Left ventricle myocardium inferior (tissue), 1 donor: ENCODE data around the gene NSDHL. TPM values are rescaled to one million over a fixed set of nuclear protein-coding genes. Genes with fewer than 3 reads are reported as not detected.
A peak's percentile ranks its signal among the peaks of the same experiment; 100 is the strongest.
"Not testable (repeated sequence)": the region's sequence is repeated elsewhere in the genome, so short reads cannot be mapped to it uniquely, and the experiment has no call there.

Source experiments
- DNase-seq: peaks from one replicate; pipeline ENCODE4 v3.0.0-alpha.2; 2020
- H3K27ac ChIP-seq: fragments of 200-600 bp; replicated peaks from 2 replicates; pipeline ENCODE4 v1.8.0; 2021
- H3K27me3 ChIP-seq: fragments of 200-600 bp; 2 replicates; pipeline ENCODE4 v1.8.0; 2021; ENCODE audit warnings: low read depth
- H3K36me3 ChIP-seq: fragments of 200-600 bp; 2 replicates; pipeline ENCODE4 v1.8.0; 2021
- H3K4me1 ChIP-seq: fragments of 200-600 bp; 2 replicates; pipeline ENCODE4 v1.8.0; 2021
- H3K4me3 ChIP-seq: fragments of 200-600 bp; 2 replicates; pipeline ENCODE4 v1.8.0; 2021; ENCODE audit warnings: mild to moderate bottlenecking, moderate library complexity
- H3K9me3 ChIP-seq: fragments of 200-600 bp; replicated peaks from 2 replicates; pipeline ENCODE4 v1.8.0; 2021
- intact Hi-C: fragments of 100-400 bp; cut with micrococcal nuclease; formaldehyde crosslinking; loops from one replicate; pipeline ENCODE4 v1.11.0; 2022
- total RNA-seq: library from RNA; stranded (reverse); fragmentation: NEBNext Ultra II Directional; extraction: Animal tissue kit (Norgen Biotek cat#: 25700); gene quantifications from one replicate; pipeline ENCODE4 v1.2.1, GENCODE V29; 2021
- TF ChIP-seq, protein P1 (sequence below): fragments of 200-600 bp; IDR thresholded peaks from 2 replicates; pipeline ENCODE4 v1.8.0; 2021; ENCODE audit warnings: antibody characterized with exemption, mild to moderate bottlenecking, borderline replicate concordance
- donor health status: DM: no; HTN: yes; CAD: no; lungs with severe emphysema.

NSDHL gene
- total RNA-seq, 1 donor from 2014 or later: 11.4 TPM

DNA sequence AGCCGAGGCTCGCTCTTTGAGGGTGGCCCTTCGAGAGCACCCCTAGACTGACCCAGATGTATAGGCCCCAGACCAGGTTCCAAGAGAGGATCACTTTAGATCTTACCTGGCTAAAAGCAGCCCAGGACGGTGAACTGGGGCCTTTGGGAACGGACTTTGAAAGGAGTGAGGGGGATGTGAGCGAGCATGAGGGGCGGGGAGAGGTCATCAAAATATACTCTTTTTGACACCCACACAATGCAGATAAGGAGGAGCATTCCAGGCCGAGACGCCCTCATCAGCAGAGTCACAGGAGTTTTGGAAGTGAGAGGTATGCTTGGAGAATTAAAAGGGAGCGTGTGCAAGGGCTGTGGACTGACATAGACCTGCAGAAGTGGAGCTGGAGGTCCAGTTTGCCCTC is 528 bp downstream of the NSDHL start:
- peaks cover 31% of the 10 kb centered on the region for H3K4me1 ChIP-seq
- TF ChIP-seq, protein P1, sequence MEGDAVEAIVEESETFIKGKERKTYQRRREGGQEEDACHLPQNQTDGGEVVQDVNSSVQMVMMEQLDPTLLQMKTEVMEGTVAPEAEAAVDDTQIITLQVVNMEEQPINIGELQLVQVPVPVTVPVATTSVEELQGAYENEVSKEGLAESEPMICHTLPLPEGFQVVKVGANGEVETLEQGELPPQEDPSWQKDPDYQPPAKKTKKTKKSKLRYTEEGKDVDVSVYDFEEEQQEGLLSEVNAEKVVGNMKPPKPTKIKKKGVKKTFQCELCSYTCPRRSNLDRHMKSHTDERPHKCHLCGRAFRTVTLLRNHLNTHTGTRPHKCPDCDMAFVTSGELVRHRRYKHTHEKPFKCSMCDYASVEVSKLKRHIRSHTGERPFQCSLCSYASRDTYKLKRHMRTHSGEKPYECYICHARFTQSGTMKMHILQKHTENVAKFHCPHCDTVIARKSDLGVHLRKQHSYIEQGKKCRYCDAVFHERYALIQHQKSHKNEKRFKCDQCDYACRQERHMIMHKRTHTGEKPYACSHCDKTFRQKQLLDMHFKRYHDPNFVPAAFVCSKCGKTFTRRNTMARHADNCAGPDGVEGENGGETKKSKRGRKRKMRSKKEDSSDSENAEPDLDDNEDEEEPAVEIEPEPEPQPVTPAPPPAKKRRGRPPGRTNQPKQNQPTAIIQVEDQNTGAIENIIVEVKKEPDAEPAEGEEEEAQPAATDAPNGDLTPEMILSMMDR: no peak
- intact Hi-C loops: no loop called here
- peak overlapping the region; percentile 77 for H3K4me3 ChIP-seq
- peak overlapping the region; percentile 84 for H3K27ac ChIP-seq
- no peaks in the 10 kb centered on the region for H3K36me3 ChIP-seq
- DNase-seq: no peak
- H3K9me3 ChIP-seq: no peaks in the 10 kb centered on the region
- no peaks in the 10 kb centered on the region for H3K27me3 ChIP-seq

DNA sequence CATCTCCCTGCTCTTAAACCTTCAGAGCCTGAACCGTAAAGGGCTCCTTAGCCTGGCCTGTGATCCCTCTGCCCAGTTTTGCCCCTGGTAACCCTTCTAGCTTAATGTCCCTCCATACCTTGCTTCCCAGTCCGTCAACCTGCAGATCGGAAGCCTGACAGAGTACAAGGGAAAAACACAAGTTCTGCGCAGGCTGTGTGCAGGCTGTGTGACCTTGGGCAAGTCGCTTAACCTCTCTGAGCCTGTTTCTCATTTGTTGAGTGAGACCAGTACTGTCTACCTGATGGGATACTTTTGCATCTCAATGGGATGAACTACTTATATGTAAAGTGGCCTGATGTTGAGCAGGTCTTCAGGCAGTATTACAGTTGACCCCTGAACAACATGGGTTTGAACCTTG is 1.7 kb downstream of the NSDHL start:
- Histone ChIP-seq H3K4me3 (peak overlapping the region; percentile 77), H3K9me3 (no peaks in the 10 kb centered on the region), H3K36me3 (no peaks in the 10 kb centered on the region), H3K4me1 (peaks cover 31% of the 10 kb centered on the region), H3K27me3 (no peaks in the 10 kb centered on the region), H3K27ac (peak overlapping the region; percentile 84)
- intact Hi-C loops: no loop called here
- no peak for DNase-seq
- TF ChIP-seq, protein P1: no peak

DNA sequence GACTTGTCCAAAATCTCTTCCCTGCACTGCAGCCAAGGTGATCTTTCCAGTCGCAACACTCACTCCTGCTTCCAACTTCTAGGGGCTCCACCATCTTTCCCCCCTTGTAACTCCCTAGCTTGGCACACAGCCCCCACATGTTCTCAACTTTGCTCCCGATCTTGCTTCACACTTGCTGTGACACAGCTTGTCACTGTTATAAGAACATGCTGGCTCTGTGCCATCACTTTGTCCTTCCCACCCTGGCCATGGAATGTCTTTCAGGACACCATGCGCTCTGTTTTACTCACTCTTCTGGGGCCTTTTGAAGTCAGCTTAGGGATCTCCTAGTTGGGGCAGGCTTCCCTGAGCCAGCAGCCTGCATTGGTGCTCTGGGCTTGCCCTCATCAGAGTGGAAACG is 2.5 kb downstream of the NSDHL start:
- TF ChIP-seq, protein P1: no peak
- intact Hi-C loops: no loop called here
- H3K36me3 ChIP-seq: no peaks in the 10 kb centered on the region
- no peak for DNase-seq
- no peak overlapping the region for H3K4me3 ChIP-seq
- H3K4me1 ChIP-seq: peaks cover 31% of the 10 kb centered on the region
- H3K9me3 ChIP-seq: no peaks in the 10 kb centered on the region
- no peaks in the 10 kb centered on the region for H3K27me3 ChIP-seq
- H3K27ac ChIP-seq: peak overlapping the region; percentile 84

DNA sequence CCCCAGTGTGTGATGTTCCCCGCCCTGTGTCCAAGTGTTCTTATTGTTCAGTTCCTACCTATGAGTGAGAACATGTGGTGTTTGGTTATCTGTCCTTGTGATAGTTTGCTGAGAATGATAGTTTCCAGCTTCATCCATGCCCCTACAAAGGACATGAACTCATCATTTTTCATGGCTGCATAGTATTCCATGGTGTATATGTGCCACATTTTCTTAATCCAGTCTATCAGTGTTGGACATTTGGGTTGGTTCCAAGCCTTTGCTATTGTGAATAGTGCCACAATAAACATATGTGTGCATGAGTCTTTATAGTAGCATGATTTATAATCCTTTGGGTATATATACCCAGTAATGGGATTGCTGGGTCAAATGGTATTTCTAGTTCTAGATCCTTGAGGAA is 4.6 kb downstream of the NSDHL start:
- H3K36me3 ChIP-seq, DNase-seq, H3K27ac ChIP-seq, intact Hi-C loops, H3K9me3 ChIP-seq, H3K4me3 ChIP-seq, H3K27me3 ChIP-seq: not testable (repeated sequence)
- H3K4me1 ChIP-seq: peaks cover 21% of the 10 kb centered on the region

DNA sequence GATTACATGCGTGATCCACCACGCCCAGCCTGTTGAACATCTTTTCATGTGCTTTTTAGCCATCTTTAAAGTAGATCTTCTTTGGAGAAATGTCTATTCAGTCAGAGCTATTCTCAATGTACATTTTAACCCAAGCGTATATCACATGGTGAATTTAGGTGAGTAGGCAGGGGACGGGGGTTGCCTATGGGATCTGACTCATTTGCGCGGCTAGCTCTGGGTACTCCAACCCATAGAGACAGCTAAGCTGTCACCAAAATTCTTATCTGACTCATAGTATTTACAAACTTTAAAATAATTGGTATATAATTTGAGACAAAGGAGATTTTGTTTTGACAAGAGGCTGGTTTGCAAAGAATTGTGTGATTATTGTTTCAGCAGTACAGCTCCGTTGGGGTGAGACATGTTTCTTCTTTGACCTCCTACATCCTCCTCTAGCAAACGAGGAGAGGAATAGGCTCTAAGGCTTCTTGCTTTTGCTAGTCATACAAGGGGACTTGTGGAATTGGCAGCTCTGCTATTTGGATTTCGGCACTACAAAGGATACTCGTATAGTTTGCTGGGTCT is 12.0 kb downstream of the NSDHL start:
- DNase-seq: no peak
- TF ChIP-seq, protein P1: no peak
- Histone ChIP-seq H3K4me1 (peaks cover 14% of the 10 kb centered on the region), H3K36me3 (no peaks in the 10 kb centered on the region), H3K9me3 (no peaks in the 10 kb centered on the region), H3K27me3 (no peaks in the 10 kb centered on the region), H3K27ac (peak overlapping the region; percentile 70), H3K4me3 (no peak overlapping the region)
- intact Hi-C loops: no loop called here

DNA sequence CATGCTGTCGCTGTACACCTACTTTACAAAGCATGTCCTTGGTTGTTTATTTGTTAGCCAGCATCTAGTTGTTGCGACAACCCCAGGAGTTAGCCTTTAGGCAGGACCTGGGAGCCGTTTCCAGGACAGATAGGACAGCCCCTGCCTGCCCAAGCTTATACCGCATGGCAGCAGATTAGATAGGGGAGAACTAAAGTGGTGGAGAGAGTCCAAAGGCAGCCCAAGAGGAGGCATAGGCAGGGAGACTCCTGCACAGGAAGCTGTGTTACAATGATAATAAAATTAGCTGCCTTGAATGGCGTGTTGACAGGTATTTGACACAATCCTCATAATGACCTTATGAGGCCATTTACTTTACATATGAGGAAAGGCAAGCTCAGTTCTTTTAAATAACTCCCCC is 13.0 kb downstream of the NSDHL start:
- Histone ChIP-seq H3K4me1 (peaks cover 14% of the 10 kb centered on the region), H3K4me3 (no peak overlapping the region), H3K27ac (peak overlapping the region; percentile 70), H3K27me3 (no peaks in the 10 kb centered on the region), H3K36me3 (no peaks in the 10 kb centered on the region), H3K9me3 (no peaks in the 10 kb centered on the region)
- peak; percentile 25 for DNase-seq
- TF ChIP-seq, protein P1: no peak
- intact Hi-C loops: no loop called here
